HepG2 (cell line): Measurements from ENCODE around the gene KXD1. TPM values are rescaled to one million over a fixed set of nuclear protein-coding genes. Genes with fewer than 3 reads are reported as not detected.

Source experiments
- EP300 ChIP-seq, 3 experiments: sonication (generic) in 1 of 3; formaldehyde crosslinking in 1 of 3; IDR thresholded peaks; 2 replicates each; pipeline versions ENCODE4 v1.5.1 to v1.6.1; 2011 to 2020; ENCODE audit warnings: low read depth in 2 of 3, low read length in 2 of 3, borderline replicate concordance in 1 of 3, improper control_type of control experiment in 1 of 3, mild to moderate bottlenecking in 1 of 3, missing genetic modification reagents in 1 of 3, moderate library complexity in 1 of 3
- FOXA1 ChIP-seq, 2 experiments: fragments of 450-650 bp in 1 of 2; sonication (generic) in 1 of 2; formaldehyde crosslinking in 1 of 2; IDR thresholded peaks; 2 replicates each; pipeline versions ENCODE4 v1.4.0 to v1.6.1; 2016 to 2020; ENCODE audit warnings: missing genetic modification reagents in 1 of 2
- FOXC1 ChIP-seq: sonication (generic); formaldehyde crosslinking; IDR thresholded peaks from 2 replicates; pipeline ENCODE4 v1.8.0; 2022; ENCODE audit warnings: mild to moderate bottlenecking, missing genetic modification reagents, borderline replicate concordance
- GABPA ChIP-seq, 2 experiments: IDR thresholded peaks; 2 replicates each; pipeline ENCODE4 v1.6.1; 2011 to 2016; ENCODE audit warnings: low read depth in 2 of 2, low read length in 1 of 2, missing biosample characterization in 1 of 2, missing genetic modification characterization in 1 of 2
- IRF2 ChIP-seq: IDR thresholded peaks from 2 replicates; pipeline ENCODE4 v1.6.1; 2018; ENCODE audit warnings: missing genetic modification reagents, missing compliant biosample characterization
- JUND ChIP-seq: sonication (generic); formaldehyde crosslinking; IDR thresholded peaks from 2 replicates; pipeline ENCODE4 v1.8.0; 2022; ENCODE audit warnings: mild to moderate bottlenecking, missing genetic modification reagents
- MBNL3 ChIP-seq: fragments of 250-450 bp; sonication (Bioruptor Pico); conservative IDR thresholded peaks from 2 replicates; pipeline ENCODE4 v1.8.0; 2022; ENCODE audit warnings: mild to moderate bottlenecking, inconsistent platforms
- NKX3-1 ChIP-seq: sonication (generic); formaldehyde crosslinking; IDR thresholded peaks from 2 replicates; pipeline ENCODE4 v1.5.0; 2020; ENCODE audit warnings: missing genetic modification reagents
- POGZ ChIP-seq: sonication (generic); formaldehyde crosslinking; IDR thresholded peaks from 2 replicates; pipeline ENCODE4 v1.4.0; 2020; ENCODE audit warnings: mild to moderate bottlenecking, missing genetic modification reagents
- TBX2 ChIP-seq: sonication (generic); formaldehyde crosslinking; IDR thresholded peaks from 2 replicates; pipeline ENCODE4 v1.5.0; 2020; ENCODE audit warnings: missing genetic modification reagents, mild to moderate bottlenecking, borderline replicate concordance
- ZFY ChIP-seq: sonication (generic); formaldehyde crosslinking; IDR thresholded peaks from 2 replicates; pipeline ENCODE4 v1.4.0; 2020; ENCODE audit warnings: missing genetic modification reagents
- ZNF256 ChIP-seq: sonication (generic); formaldehyde crosslinking; conservative IDR thresholded peaks from 2 replicates; pipeline ENCODE4 v1.4.0; 2020; ENCODE audit warnings: missing genetic modification reagents
- ZNF563 ChIP-seq: sonication (generic); formaldehyde crosslinking; IDR thresholded peaks from 2 replicates; pipeline ENCODE4 v1.8.0; 2022; ENCODE audit warnings: mild to moderate bottlenecking, moderate library complexity, missing genetic modification reagents
- ZSCAN20 ChIP-seq: sonication (generic); formaldehyde crosslinking; IDR thresholded peaks from 2 replicates; pipeline ENCODE4 v1.4.0; 2020; ENCODE audit warnings: missing genetic modification reagents, mild to moderate bottlenecking, borderline replicate concordance
- polyA plus RNA-seq, 8 experiments: library from polyadenylated mRNA; depleted of rRNA in 3 of 8; stranded (reverse) in 7 of 8; unstranded in 1 of 8; fragments of >200 nt; fragmentation: Illumina TruSeq in 4 of 8; extraction: Trizol in 4 of 8; gene quantifications; 2 replicates each; pipeline versions ENCODE4 v1.2.1 to v1.2.3, GENCODE V29; 2011 to 2016; ENCODE audit warnings: low read depth in 4 of 8, missing spikeins in 1 of 8, mixed read lengths in 1 of 8; ENCODE audit not compliant: insufficient read depth in 1 of 8
- total RNA-seq, 5 experiments: library from RNA; depleted of rRNA; stranded (reverse); fragments of >200 nt; fragmentation: Illumina TruSeq; extraction: Trizol; gene quantifications; 2 replicates each; pipeline ENCODE4 v1.2.3, GENCODE V29; 2016; ENCODE audit warnings: low read depth in 1 of 5
- TF ChIP-seq, protein P1 (sequence below): sonication (generic); formaldehyde crosslinking; IDR thresholded peaks from 2 replicates; pipeline ENCODE4 v1.8.0; 2022; ENCODE audit warnings: low read depth, missing genetic modification reagents
- TF ChIP-seq, protein P2 (sequence below): IDR thresholded peaks from 2 replicates; pipeline ENCODE4 v1.6.1; 2016; ENCODE audit warnings: low read depth, control low read depth
- TF ChIP-seq, protein P3 (sequence below): sonication (generic); formaldehyde crosslinking; IDR thresholded peaks from 2 replicates; pipeline ENCODE4 v1.5.0; 2020; ENCODE audit warnings: missing genetic modification reagents
- TF ChIP-seq, protein P4 (sequence below): sonication (generic); formaldehyde crosslinking; IDR thresholded peaks from 2 replicates; pipeline ENCODE4 v1.5.0; 2020; ENCODE audit warnings: mild to moderate bottlenecking, missing genetic modification reagents
- TF ChIP-seq, protein P5 (sequence below): sonication (generic); formaldehyde crosslinking; IDR thresholded peaks from 2 replicates; pipeline ENCODE4 v1.9.0; 2022; ENCODE audit warnings: low read depth, missing genetic modification reagents

Gene KXD1
- total and polyA plus RNA-seq, 2 of the 13 experiments (the other 11 are each of a cell fraction or from before 2014, with no cell fraction given): 44.6 to 143 TPM

DNA sequence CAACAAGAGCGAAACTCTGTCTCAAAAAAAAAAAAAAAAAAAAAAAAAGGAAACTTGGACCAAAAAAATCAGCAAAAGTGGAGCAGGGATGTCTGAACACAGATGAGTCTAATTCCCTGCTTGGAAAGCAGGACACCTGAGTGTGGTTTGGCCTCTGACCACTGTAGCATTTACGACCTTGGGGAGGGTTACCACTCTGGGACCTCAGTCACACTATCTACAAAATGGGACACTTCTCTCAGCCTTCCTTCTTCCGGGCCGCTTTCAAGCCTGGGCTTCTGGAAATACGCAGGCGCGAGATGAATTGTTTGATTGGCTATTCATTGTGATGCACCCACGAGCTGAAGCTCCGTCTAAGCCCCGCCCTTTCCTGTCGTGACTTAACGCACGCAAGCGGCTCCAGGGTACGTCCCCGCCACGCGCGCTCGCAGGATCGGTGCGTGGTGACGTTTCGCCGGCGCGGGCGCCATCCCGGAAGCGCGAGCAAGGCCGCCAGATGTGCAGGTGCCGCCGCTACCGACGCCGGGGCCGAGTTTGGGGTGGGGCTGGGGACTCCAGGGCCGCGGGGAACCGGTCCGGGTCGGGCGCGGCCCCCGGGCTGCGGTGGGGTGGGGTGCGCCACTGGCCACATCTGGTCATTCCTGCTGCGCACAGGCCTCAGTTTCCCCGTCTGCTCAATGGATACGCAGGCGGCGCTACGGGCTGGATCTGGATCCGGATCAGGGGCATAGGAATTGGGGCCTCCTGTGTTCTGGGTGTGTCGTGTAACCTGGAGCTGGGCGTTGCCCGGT is at the start of gene KXD1 (continued):
- TF ChIP-seq JUND (CRISPR knock-in tag) (no peak), IRF2 (peak; percentile 65), GABPA (IDR thresholded peaks at IDR 0.05; ENCODE audit: low read depth, low read length) (peak; percentile 57), GABPA (CRISPR knock-in tag; IDR thresholded peaks at IDR 0.05; ENCODE audit: low read depth) (peak; percentile 79), ZNF256 (CRISPR knock-in tag) (0 out of 2 replicates have a peak, but pooled peaks have one; percentile 45), NKX3-1 (0 out of 2 replicates have a peak, but pooled peaks have one; percentile 33), ZFY (CRISPR knock-in tag) (peak; percentile 83), POGZ (CRISPR knock-in tag) (0 out of 2 replicates have a peak, but pooled peaks have one; percentile 20), TBX2 (CRISPR knock-in tag) (peak; percentile 46; the same call in 1 of the 2 replicates), FOXA1 (IDR thresholded peaks at IDR 0.05) (no peak), FOXA1 (CRISPR knock-in tag; IDR thresholded peaks at IDR 0.05) (no peak; the same call in 1 of the 2 replicates), FOXC1 (CRISPR knock-in tag) (peak; percentile 67; the same call in 1 of the 2 replicates), ZSCAN20 (CRISPR knock-in tag) (no peak), ZNF563 (peak; percentile 74; the same call in 1 of the 2 replicates), MBNL3 (no peak), EP300 (IDR thresholded peaks at IDR 0.05; ENCODE audit: low read depth in 2 of 2, low read length in 2 of 2) (0 out of 4 replicates have a peak, but pooled peaks of 1 of the 2 experiments have one; percentile 31), EP300 (CRISPR knock-in tag; IDR thresholded peaks at IDR 0.05; ENCODE audit: borderline replicate concordance) (no peak)
- TF ChIP-seq, protein P1, sequence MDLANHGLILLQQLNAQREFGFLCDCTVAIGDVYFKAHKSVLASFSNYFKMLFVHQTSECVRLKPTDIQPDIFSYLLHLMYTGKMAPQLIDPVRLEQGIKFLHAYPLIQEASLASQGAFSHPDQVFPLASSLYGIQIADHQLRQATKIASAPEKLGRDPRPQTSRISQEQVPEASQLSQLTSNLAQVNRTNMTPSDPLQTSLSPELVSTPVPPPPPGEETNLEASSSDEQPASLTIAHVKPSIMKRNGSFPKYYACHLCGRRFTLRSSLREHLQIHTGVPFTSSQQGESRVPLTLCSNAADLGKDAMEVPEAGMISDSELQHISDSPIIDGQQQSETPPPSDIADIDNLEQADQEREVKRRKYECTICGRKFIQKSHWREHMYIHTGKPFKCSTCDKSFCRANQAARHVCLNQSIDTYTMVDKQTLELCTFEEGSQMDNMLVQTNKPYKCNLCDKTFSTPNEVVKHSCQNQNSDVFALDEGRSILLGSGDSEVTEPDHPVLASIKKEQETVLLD: peak; percentile 80
- TF ChIP-seq, protein P2, sequence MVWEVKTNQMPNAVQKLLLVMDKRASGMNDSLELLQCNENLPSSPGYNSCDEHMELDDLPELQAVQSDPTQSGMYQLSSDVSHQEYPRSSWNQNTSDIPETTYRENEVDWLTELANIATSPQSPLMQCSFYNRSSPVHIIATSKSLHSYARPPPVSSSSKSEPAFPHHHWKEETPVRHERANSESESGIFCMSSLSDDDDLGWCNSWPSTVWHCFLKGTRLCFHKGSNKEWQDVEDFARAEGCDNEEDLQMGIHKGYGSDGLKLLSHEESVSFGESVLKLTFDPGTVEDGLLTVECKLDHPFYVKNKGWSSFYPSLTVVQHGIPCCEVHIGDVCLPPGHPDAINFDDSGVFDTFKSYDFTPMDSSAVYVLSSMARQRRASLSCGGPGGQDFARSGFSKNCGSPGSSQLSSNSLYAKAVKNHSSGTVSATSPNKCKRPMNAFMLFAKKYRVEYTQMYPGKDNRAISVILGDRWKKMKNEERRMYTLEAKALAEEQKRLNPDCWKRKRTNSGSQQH (CRISPR knock-in tag): peak; percentile 74; the same call in 1 of the 2 replicates
- TF ChIP-seq, protein P3, sequence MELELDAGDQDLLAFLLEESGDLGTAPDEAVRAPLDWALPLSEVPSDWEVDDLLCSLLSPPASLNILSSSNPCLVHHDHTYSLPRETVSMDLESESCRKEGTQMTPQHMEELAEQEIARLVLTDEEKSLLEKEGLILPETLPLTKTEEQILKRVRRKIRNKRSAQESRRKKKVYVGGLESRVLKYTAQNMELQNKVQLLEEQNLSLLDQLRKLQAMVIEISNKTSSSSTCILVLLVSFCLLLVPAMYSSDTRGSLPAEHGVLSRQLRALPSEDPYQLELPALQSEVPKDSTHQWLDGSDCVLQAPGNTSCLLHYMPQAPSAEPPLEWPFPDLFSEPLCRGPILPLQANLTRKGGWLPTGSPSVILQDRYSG (CRISPR knock-in tag): no peak
- TF ChIP-seq, protein P4, sequence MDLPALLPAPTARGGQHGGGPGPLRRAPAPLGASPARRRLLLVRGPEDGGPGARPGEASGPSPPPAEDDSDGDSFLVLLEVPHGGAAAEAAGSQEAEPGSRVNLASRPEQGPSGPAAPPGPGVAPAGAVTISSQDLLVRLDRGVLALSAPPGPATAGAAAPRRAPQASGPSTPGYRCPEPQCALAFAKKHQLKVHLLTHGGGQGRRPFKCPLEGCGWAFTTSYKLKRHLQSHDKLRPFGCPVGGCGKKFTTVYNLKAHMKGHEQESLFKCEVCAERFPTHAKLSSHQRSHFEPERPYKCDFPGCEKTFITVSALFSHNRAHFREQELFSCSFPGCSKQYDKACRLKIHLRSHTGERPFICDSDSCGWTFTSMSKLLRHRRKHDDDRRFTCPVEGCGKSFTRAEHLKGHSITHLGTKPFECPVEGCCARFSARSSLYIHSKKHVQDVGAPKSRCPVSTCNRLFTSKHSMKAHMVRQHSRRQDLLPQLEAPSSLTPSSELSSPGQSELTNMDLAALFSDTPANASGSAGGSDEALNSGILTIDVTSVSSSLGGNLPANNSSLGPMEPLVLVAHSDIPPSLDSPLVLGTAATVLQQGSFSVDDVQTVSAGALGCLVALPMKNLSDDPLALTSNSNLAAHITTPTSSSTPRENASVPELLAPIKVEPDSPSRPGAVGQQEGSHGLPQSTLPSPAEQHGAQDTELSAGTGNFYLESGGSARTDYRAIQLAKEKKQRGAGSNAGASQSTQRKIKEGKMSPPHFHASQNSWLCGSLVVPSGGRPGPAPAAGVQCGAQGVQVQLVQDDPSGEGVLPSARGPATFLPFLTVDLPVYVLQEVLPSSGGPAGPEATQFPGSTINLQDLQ (CRISPR knock-in tag): no peak
- TF ChIP-seq, protein P5, sequence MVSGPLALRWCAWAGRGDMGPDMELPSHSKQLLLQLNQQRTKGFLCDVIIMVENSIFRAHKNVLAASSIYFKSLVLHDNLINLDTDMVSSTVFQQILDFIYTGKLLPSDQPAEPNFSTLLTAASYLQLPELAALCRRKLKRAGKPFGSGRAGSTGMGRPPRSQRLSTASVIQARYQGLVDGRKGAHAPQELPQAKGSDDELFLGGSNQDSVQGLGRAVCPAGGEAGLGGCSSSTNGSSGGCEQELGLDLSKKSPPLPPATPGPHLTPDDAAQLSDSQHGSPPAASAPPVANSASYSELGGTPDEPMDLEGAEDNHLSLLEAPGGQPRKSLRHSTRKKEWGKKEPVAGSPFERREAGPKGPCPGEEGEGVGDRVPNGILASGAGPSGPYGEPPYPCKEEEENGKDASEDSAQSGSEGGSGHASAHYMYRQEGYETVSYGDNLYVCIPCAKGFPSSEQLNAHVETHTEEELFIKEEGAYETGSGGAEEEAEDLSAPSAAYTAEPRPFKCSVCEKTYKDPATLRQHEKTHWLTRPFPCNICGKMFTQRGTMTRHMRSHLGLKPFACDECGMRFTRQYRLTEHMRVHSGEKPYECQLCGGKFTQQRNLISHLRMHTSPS: no peak
